Measurements from ENCODE around the gene KCNC1.
A peak's percentile ranks its signal among the peaks of the same experiment; 100 is the strongest.

KCNC1 gene

DNA sequence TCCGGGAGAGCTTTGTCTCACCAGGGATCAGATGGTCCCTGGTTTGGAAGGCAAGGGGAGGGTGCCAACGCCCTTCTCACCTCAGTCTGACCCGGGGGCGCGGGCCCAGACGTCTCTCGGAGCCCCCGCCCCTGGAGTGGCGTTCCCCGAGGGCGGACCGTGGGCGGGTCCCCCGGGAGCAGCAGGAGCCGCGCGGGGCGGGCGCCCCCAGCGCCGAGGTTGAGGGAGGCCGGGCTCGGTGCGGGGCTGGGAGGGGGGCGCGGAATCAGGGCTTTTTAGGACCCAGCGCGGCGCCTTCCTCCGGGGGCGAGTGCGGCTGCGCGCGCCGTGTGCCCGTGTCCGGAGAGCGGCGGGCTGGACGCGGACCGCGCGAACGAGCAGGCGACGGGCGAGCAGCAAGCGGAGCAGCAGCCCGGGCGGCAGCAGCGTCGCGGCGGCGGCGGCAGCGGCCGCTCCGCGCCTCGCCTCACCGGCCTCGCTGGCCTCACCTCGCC lies at the start of gene KCNC1:
Gene KCNC1, plus strand, starts transcription at position 364 of the 494 bp plus-strand sequence. CDS start 1,222 bp downstream, outside the sequence.
- peak; percentile 21 to 65 for DNase-seq

DNA sequence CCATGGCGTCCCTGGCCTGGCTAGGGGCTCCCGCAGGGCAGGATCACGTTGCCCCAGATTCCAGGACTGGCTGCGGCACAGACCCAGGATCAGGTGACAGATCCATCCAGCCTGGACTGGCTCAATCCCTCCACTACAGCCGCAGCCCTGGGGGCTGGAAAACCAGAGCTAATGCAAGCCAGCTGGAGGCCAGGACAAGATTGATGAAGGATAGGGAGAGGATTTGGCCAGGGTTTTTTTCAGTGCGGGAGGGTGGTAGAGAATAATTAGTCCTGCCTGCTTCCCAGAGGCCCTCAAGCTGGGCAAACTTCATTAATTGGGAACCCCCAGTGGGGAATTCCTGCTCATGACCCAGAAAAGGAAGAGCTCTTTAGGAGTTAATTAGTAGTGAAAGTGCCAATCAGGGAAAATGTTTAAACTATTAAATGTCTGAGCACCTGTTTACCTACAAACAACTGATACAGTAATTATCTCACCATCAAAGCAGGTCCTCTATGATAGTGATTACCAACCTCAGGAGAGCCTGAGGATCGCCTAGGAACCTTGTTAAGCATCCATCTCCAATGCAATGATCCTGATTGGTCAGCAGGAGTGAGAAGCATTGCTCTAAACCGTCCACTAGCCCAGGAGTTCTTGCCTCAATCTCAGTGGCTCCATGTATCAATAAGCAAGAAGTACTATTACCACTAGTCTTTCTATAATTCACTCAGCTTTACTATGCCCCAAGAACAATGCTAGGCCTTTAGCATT lies 48.2 kb upstream of the KCNC1 start:
- no peak for DNase-seq

DNA sequence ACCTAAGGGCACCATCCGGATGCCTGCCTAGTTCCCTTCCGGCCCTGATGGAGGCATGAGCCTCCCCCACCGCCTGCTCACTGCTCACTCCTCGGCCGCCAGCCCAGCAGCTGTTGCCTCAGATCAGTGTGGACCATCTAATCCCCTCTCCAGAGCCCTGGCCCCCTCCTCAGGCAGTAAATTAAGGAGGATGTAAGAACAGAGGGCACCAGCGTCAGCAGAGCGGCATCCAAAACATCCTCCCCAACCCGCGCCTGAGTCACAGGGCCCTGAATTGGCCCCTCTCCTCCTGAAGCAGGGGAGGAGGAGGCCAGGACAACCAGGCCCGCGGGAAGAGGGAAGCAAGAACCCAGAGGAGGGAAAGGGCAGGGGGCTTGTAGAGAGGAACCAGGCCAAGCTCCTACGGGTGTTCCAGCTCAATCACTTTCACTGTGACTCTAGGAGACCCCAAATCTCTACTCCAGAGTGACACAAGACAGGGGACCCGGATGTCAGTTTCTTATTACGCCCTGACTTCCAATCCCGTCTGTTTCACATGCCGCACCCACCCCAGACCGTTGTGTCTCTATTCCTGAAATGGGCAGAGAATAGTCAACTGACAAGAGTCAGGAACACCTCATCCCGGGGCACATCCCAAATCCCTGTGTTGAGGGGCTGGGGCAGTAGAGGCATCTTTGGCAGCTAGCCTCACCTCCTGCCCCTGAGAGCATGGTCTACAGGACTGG lies 46.5 kb upstream of the KCNC1 start:
- DNase-seq = no peak

- no peak for DNase-seq
Measured at GRCh38 chr11:17691550-17691949, 43.0 kb upstream of the KCNC1 start.

DNA sequence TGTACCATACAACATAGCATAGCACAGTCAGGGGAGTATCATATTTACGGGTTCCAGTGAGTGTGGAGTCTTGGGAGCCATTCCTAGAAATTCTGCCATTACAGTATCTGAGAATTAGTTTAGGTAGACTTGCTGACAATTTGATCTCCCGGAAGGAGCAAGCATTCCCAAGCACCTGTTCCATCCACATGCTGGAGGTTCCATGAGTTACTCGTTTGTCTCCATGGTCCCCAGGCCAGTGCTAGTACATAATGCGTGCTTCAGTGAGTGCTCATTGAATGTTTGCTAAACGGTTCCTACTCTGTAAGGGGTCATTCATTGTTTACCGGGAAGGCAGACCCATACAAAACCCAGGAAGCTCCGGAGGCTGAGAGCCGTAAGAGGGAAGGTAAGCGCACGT lies 42.6 kb upstream of the KCNC1 start:
- DNase-seq = no peak

- DNase-seq = no peak
Measured at GRCh38 chr11:17692931-17693330, 41.6 kb upstream of the KCNC1 start.

DNA sequence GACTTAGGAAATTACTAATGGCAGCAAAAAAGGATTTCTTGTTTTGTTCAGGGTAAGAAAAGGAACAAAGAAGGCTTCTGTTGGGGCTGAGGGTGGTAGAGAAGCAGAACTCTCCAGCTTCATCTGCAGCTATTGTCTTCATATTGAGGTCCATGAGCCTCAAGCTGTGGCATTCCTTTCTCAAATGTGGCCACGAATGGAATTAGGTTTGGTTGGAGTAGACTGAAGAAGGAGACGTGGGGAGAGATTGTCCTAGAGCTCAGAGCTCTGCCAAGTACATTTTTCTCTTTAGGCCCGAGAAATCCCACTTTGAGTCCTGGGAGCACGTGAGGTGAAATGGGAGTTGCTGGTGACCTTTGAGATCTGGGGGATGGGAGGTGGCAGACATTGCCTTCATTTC lies 41.0 kb upstream of the KCNC1 start:
- DNase-seq = no peak

DNA sequence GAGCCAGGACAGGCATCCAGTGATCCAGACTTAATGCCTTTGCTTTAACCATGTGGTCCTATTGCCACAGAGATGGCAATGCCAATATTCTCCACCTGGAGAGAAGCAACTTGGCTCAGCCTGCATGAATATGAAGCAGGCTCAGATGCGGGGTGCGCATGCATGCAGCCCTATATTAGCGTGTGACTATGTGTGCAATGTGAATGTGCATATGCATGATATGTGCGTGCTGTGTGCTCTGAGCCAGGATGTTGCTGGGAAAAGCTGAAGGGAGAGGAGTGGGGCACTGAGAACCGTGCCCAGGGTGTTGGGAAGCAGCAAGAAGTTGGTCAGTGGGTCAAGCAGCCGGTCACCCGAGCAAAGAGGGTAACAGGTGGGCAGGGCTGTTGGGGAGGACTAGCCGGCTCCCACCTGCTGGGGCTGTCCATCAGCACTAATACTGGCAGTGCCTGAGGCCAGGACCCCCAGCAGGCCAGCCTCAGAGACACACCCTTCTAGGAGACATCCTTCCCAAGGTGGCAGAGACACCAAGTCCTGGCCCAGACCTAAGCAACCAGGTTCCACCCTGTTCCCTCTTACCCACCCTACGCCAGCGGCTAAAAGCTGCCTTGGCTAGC lies 40.0 kb upstream of the KCNC1 start:
- no peak for DNase-seq

DNA sequence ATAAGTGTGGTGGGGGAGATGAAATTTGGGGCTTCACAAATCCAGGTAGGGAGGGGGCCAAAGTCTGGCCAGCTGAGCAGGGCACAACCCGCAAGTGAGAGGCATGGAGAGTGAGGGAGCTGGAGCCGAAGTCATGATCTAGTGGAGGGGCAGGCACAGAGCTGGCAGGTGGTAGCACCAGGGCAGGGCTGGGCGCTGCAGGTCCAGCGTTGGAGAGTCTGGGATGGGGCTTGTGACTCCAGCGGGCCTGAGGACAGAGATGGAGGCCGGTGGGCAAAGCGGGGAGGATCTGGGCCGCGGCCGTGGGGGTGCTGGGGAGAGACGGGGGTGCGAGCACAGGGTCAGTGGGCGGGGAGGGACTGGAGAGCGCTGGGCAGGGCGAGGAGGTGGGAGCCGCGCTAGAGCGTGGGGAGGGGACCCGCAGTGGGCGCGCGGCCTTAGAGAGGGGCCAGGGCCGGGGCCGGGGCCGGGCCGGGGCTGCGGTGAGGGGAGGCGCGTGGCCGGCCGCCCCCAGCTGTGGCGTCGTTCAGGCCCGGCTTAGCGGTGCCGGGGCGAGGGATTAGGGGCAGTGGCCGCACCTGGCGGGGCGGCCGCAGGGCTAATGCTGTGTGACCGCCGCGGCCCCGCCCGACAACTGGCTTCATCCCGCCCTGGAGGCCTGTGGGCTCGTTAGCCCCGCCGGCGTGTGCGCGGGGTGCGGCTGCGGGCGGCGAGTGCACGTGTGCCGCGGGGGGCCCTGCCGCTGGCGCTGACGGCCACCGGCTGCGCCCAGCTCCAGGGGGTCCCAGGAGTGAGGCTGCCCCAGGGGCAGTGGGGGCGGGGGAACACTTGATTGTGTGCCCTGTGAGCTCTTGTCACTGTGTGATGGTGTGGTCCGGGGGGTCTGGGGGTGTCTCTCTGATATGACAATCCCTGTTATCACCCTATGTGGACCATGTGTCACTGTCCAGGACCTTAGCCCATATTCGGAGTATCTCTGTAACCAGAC lies 38.8 kb upstream of the KCNC1 start:
- DNase-seq = no peak

DNA sequence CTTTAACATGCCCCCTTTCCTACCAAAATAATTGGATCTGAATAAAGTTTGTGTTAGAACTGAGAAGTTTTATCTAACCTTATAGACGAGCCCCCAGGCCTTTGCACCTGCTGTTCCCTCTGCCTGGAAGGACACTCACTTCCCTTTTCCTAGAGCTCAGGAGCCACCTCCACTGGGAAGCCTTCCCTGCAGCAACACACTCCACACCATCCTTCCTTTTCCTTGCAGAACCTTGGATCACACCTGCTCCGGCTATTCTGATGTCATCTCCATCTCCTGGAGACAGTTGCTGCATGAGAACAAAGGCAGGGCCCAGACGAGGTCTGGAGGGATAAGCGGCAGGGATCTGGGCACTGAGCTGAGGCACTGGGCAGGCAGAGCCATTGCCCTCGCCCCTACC lies 37.8 kb upstream of the KCNC1 start:
- DNase-seq = no peak

GRCh38 chr11:17697175-17697949 lies 37.2 kb upstream of the KCNC1 start:
- DNase-seq = no peak

- DNase-seq = no peak
Measured at GRCh38 chr11:17699147-17700114, 35.1 kb upstream of the KCNC1 start.

DNA sequence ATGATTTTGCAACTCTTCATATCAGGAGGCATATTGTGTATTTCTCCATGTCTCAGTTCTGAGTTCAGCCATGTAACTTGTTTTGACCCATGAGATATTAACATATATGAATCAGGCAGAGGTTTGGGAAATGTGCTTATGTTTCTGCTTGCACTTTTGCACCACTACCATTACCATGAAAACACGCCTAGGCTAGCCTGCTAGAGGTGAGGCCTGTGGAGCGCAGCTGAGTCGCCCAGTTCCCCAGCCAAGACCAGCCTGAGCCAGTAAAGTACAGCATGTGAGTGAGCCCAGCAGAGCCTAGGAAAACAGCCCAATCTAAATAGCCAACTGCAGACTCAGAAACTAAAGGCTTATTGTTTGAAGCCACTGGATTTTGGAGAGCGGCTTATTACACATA lies 33.6 kb upstream of the KCNC1 start:
- no peak for DNase-seq

GRCh38 chr11:17702876-17703275 lies 31.7 kb upstream of the KCNC1 start:
- DNase-seq = no peak

GRCh38 chr11:17703951-17704350 lies 30.6 kb upstream of the KCNC1 start:
- no peak for DNase-seq

DNA sequence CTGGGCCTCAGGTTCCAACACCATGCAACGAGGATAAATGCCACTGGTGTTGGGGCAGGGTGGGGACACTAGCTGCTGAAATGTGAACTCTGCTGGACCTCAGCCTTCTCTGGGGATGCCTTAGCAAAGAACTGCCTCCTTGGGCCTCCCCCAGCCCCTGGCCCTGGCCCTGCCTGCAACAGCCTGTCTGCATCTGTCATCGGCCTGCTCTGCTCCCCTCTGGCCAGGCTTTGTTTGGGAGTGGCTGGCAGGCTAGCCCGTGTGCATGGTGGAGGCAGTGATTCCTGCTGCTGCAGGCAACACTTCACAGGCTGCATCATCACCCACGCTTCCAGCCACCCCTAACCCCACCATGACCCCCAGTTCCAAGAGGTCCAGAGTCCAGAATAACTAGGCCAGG lies 26.8 kb upstream of the KCNC1 start:
- no peak for DNase-seq

DNA sequence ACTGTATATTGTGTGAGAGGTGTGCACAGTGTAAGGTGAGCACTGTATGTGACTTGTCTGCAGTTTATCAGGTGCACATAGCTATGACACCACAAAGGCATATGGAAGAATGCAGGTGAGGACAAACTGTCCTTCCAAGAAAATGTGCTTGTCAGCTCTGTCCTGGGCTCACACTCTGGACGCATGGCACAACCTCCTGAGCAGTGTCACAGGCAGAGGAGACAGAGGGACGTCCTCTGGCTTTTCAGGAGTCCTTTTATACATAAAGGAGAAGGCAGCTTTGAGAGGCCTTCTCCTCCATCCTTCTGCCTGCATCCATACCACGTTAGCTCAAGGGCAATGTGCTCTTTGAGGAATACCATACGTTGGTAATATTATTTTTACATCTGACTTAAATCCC lies 22.7 kb upstream of the KCNC1 start:
- DNase-seq = no peak

DNA sequence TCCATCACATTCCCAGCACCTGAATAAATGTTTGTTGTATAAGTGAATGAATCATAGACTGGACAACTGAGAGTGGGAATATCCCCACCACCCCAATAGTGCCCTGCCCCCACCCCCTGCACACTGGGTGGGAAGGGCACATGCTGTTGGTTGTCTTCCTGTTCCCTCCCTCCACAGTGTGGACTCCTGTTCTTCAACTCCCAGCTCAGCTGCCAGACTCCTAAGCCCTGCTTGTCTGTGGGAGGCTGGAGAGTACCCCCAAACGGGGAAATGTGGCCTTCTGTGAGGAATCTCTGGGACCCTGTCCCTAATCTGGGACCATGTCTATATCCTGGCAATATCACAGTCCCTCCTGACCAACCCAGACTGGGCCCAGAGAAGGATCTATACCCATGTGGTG lies 20.7 kb upstream of the KCNC1 start:
- DNase-seq = no peak

DNA sequence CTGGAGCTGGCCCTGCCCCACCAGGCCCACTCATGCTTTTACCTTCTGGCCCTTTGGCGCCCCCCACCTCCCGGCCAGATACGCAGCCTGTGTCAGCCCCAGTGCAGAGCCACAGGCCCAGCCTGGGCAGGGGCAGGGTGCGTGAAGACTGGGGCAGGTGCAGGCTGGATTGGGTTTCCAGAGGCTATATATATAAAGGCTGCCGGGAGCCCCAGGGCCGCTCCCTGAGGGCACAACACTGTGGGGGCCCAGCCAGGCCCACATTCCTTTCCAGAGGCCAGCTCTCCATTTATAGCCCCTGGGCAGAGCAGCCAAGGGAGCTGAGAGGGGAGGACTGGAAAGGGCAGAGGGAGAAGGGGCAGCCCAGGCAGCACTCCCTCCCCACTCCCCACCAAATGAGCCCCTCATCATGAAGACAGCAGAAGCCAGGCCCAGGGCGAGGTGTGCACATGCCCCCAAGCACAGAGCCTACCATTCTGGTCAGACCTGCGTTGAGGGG lies 20.2 kb upstream of the KCNC1 start:
- DNase-seq = no peak

GRCh38 chr11:17714870-17715269 lies 19.7 kb upstream of the KCNC1 start:
- DNase-seq = no peak

All from NCI-H187 (cell line).